Stimulated activated CD4-positive, alpha-beta T cell treated with anti-CD3 and anti-CD28 coated beads, Interleukin-4, amount 100 ng/mL, for 48 hours (primary cell): ENCODE data around the gene TAS2R31.

Experiments
- DNase-seq, 2 donors: peaks; one replicate each; pipeline ENCODE4 v3.0.0-alpha.2; 2020; ENCODE audit warnings: low read depth in 2 of 2

The TAS2R31 gene

DNA sequence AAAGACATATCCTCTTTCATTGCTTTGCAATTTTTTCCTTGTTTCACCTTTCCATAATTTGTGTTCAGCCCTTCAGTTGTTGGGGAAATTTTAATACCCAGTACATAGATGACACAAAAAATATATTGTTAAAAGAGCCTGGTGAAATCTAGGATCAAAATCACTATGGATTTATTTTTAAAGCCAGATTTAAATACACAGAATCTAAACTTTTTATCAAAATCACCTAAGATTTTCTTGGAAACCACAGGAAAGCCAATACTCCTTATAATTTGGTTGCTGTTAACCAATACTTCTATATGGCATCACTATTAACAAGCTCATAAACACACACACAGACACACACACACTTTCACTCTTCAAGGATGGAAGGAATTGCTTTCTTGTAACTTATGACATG, 33.0 kb downstream of the TAS2R31 start, which contains the start of gene TAS2R20:
TSS of gene TAS2R20 (minus strand) at position 101 of the 400 bp plus-strand sequence. CDS start 429 bp downstream, outside the sequence.
- DNase-seq, result no peak

DNA sequence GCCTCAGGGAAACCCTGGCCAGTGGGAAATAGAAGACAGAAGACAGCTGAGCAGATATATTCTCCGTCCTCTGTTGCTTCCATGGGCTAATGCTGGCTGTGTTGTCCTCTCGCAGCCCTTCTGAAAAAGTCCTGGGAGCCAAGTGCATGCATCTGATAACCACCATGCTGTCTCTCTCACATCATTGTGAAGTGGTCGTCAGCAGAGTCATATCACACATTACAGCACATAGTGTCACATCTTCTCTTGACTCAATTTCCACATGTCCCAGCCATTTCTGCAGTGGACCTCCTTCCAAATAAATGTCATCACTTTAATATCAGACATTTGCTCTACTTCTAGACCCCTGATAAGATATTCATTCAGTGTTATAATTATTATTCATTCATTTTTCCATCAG, 36.9 kb downstream of the TAS2R31 start:
- DNase-seq, result no peak

DNA sequence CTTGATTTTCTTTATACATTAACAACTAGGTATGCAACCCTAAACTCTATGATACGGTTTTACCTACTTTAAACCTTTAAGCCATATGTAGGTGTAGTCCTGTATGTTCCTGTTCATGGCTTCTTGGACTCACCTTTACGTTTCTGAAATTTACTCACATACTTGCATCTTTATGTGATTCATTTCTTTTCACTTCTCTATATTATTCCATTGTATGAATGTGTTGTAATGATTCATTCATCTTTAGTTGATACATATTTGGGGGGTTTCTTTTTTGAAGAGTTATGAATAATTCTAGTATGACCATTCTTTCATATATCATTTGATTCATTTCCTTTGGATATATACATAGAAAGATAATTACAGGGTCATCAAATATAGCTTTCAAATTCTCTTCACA, 42.1 kb downstream of the TAS2R31 start:
- DNase-seq, result no peak

DNA sequence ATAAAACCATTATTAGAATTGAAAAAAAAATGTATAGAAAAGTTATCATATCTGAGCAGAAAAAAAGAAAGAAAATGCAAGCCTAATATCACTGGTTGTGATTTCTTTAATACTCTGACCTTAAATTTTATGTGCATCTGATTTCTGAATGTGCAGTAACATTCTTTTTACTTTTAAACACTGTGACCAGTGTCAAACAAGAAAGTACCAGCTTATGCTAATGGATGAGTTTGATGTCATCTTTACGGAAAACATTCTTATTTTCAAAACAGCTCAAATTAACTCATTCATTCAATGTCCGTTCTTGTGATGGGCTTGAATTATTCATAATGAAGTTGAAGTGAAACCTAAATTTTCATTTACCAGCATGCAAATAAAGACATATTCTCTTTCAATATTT, 44.4 kb downstream of the TAS2R31 start, which contains the start of gene TAS2R50:
TSS of gene TAS2R50 (minus strand) at position 101 of the 400 bp plus-strand sequence. CDS start at position 49, 52 bp downstream.
- DNase-seq, result no peak

DNA sequence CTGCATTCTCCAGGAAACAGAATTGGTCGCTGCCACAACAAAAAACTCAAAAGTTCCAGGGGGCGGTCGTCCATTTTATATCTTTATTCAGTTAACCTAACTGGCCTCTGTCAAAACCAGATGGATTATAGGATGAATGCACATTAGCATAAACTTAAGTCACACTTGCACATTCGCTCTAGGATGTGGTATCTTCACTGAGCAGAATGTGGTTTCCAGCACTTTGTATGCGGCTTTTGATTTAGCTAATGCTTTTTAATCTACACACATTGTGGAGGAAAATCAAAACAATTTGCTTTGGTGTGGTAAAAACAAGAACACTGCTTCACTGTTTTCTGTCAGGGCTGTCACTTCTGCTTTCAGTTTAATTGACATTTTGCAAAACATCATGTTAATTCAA, 49.0 kb downstream of the TAS2R31 start:
- DNase-seq, result no peak
